ENCODE results near the gene TNNI3K.

Gene TNNI3K

DNA sequence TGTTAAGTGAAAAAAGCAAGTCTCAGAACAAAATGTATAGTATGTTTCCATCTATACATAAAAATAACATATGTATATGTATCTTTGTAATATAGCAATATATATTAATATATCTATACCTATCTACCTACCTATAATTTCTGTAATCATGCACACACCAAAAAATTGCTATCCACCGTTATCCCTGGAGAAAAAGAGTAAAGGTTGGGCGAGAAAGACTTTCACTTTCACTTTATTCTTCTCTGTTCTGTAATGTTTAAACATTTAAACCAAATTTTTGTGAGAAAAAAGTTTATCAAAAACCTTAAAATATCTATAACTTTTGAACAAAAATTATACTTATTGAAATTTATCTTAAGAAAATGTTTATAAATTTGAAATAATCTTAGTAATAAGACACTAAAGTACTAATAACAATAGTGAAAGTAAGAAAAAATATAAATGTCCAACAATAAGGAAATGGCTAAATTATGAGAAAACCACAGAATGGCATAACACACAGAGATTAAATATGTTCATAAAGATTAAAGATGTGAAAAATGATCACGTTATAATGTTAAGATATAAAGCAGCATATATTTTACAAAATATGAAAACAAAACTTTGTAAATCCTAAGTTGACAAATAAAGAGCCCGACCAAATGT, 351.2 kb downstream of the TNNI3K start:
- DNase-seq = no peak

DNA sequence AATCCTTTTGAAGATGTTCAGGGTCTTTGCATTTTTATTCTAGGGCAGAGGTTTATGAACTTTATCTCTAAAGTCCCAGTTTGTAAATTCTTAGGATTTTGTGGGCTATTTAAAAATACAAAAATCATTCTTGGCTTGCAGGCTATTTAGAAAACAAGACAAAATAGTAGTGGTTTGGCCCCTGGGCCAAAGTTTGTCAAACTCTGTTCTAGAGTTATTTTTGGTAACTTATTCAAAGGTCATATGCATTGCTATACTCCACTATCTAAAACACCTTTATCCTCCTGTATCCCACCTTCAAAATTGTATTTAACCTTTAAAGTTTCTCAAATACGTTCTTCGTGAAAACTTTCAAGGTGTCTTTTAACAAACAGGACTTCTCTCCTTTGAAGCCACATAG, 352.7 kb downstream of the TNNI3K start:
- DNase-seq = no peak

DNA sequence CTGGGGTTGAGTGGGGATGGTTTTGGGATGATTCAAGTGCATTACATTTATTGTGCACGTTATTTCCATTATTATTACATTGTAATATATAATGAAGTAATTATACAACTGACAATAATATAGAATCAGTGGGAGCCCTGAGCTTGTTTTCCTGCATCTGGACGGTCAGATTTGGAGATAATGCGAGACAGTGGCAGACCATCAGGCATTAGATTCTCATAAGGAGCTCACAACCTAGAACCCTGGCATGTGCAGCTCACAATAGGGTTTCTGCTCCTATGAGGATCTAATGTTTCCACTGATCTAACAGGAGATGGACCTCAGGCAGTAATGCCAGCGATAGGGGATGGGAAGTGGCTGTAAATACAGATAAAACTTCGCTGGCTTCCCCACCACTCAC, 355.1 kb downstream of the TNNI3K start:
- DNase-seq = no peak

DNA sequence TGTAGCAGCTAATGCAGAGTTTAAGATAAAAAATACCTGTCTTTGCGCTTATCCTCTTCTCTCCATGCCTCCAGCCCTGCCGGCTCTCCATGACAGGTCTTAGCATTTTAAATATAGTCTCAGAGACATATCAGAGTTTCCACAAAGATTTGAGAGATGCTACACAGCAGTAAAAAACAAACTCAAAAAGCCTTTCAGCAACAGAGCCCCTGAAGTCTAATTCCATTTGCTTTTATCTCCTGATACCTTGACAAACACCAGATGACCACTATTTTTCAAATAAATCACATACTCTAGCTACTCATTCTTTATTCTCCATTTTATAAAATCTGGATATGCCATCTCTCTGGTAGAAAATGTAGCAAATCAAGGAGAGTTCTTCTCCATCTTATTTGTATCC, 356.8 kb downstream of the TNNI3K start:
- DNase-seq = no peak

DNA sequence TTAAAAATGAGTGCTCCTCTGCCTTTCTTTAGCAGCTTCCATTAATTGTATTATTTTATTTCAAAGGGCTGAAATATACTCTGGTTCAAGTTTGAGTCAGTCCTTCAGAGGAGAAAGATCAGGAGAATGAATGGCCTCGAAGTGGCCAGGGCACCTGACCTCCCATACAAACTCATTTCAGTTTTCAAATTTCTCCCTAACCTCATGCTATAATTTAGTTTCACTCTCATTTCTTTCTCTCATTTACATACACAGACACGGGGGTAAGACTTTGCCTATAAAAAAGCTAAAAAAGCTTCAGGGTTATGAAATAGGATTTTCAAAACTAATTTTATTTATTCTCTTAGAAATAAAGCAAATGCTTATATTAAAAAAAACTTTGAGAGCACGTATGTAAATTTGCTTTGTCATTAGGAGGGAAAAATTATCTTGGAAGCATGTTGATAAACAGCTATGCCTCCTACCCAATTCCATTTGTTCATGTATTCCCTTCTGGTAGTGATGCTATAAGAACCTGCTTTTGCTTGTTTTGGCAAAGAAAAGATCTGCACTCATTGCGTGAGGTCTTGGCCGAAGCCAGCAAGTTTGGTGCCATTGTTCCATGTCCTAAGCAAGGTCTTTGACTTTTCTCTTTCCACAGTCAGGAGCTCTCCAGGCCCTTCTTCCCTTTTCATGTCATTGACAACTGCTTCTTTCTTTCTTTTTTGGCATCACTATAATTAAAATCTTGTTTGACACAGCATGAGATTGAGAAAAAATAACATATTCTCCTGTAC, 357.6 kb downstream of the TNNI3K start:
- no peak for DNase-seq
